Measurements from ENCODE around the gene EIF5B. TPM values are rescaled to one million over a fixed set of nuclear protein-coding genes. Genes with fewer than 3 reads are reported as not detected.
"Not testable (repeated sequence)": the region's sequence is repeated elsewhere in the genome, so short reads cannot be mapped to it uniquely, and the experiment has no call there.

EIF5B gene
- total RNA-seq, 1 experiment from 2014 or later, result 78.7 TPM

DNA sequence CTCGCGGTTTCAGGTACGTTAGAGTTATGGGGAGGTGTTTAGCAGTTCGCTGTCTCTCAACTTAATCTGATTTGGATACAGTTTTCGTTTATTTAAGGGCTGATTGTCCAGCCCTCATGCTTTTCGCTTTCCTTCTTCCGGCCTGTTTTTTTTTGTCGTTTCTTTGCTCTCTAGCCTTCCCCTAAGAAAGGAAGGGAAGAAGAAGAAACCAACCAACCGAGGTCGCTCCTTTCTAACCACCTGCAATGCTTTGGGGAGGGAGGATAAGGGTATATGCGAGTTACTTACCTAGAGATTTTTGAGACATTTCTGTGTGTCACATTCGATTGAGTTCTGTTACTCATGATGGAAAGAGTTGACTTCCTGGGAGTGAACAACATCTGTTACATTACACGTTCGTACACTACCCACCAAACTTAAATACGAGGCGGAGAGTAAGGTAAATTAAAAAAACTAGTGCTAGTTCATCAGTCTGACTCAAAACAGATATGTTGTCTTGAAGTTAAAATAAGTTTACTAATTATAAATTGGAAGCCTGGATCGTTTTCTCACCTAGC lies 918 bp downstream of the EIF5B start:
- H3K4me3 ChIP-seq (ENCODE audit: low read depth, low read length, poor library complexity, severe bottlenecking), result peak overlapping the region; percentile 71
- TF ChIP-seq EZH2 (IDR thresholded peaks at IDR 0.05; ENCODE audit: borderline replicate concordance, low read depth, low read length, poor library complexity, severe bottlenecking), result no peak
- TF ChIP-seq, protein P1, sequence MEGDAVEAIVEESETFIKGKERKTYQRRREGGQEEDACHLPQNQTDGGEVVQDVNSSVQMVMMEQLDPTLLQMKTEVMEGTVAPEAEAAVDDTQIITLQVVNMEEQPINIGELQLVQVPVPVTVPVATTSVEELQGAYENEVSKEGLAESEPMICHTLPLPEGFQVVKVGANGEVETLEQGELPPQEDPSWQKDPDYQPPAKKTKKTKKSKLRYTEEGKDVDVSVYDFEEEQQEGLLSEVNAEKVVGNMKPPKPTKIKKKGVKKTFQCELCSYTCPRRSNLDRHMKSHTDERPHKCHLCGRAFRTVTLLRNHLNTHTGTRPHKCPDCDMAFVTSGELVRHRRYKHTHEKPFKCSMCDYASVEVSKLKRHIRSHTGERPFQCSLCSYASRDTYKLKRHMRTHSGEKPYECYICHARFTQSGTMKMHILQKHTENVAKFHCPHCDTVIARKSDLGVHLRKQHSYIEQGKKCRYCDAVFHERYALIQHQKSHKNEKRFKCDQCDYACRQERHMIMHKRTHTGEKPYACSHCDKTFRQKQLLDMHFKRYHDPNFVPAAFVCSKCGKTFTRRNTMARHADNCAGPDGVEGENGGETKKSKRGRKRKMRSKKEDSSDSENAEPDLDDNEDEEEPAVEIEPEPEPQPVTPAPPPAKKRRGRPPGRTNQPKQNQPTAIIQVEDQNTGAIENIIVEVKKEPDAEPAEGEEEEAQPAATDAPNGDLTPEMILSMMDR (conservative IDR thresholded peaks at IDR 0.05; ENCODE audit: low read depth, low read length), result no peak
- no peaks in the 10 kb centered on the region for H3K36me3 ChIP-seq (ENCODE audit: insufficient read depth, low read length, poor library complexity, severe bottlenecking)
- peak; percentile 4 for DNase-seq (ENCODE audit: low spot score)
- no peaks in the 10 kb centered on the region for H3K27me3 ChIP-seq (replicated peaks; ENCODE audit: insufficient read depth, low read depth, low read length, poor library complexity)
- BruUV-seq (replicated peaks), result TSS peak; percentile 52
- H3K9me3 ChIP-seq (ENCODE audit: low read depth, low read length, poor library complexity, severe bottlenecking), result no peaks in the 10 kb centered on the region
- H3K4me1 ChIP-seq (ENCODE audit: insufficient read depth, low read length, poor library complexity, severe bottlenecking), result no peaks in the 10 kb centered on the region
- intact Hi-C loops (cut with micrococcal nuclease; ENCODE audit: unreplicated experiment), result no loop called here
- POLR2A ChIA-PET (ENCODE audit: low non-redundant PET), result no interaction called here
- peak overlapping the region; percentile 86 for H3K27ac ChIP-seq (ENCODE audit: low read depth, low read length, poor library complexity, severe bottlenecking)
- CTCF ChIA-PET, result interaction anchor here (1.8 kb wide), 1 partner anchor 152 kb away, joined by 6 read pairs; the partner anchor contains the start of gene REV1

DNA sequence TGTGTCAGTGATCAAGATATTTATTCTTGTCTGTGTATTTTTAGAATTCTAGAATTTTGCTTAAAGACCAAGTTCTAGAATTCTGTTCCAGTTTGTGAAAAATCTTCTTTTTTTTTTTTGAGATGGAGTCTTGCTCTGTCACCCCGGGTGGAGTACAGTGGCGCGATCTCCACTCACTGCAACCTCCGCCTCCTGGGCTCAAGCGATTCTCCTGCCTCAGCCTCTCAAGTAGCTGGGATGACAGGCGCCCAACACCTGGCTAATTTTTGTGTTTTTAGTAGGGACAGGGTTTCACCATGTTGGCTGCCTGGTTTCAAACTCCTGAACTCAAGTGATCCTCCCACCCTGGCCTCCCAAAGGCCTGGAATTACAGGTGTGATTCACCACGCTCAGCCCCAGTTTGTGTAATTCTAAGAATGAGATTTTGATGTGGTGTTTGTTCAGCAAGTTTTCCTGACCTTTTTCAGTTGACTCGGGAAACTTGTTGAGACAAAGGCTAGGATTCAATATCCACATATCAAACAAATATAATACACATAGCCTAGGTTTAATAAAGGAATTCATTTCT lies 3.6 kb downstream of the EIF5B start:
- BruUV-seq (replicated peaks), result no TSS peak
- no peaks in the 10 kb centered on the region for H3K4me1 ChIP-seq (ENCODE audit: insufficient read depth, low read length, poor library complexity, severe bottlenecking)
- no peak overlapping the region for H3K4me3 ChIP-seq (ENCODE audit: low read depth, low read length, poor library complexity, severe bottlenecking)
- ChIA-PET POLR2A (ENCODE audit: low non-redundant PET) (no interaction called here), CTCF (interaction anchor here (0.7 kb wide), 1 partner anchor 446 kb away, joined by 7 read pairs; no protein-coding TSS in a partner anchor)
- intact Hi-C loops (cut with micrococcal nuclease; ENCODE audit: unreplicated experiment), result no loop called here
- H3K36me3 ChIP-seq (ENCODE audit: insufficient read depth, low read length, poor library complexity, severe bottlenecking), result no peaks in the 10 kb centered on the region
- DNase-seq (ENCODE audit: low spot score), result no peak
- H3K9me3 ChIP-seq (ENCODE audit: low read depth, low read length, poor library complexity, severe bottlenecking), result no peaks in the 10 kb centered on the region
- H3K27ac ChIP-seq (ENCODE audit: low read depth, low read length, poor library complexity, severe bottlenecking), result no peak overlapping the region
- TF ChIP-seq EZH2 (IDR thresholded peaks at IDR 0.05; ENCODE audit: borderline replicate concordance, low read depth, low read length, poor library complexity, severe bottlenecking), result no peak
- TF ChIP-seq, protein P1 (conservative IDR thresholded peaks at IDR 0.05; ENCODE audit: low read depth, low read length), result no peak
- no peaks in the 10 kb centered on the region for H3K27me3 ChIP-seq (replicated peaks; ENCODE audit: insufficient read depth, low read depth, low read length, poor library complexity)

DNA sequence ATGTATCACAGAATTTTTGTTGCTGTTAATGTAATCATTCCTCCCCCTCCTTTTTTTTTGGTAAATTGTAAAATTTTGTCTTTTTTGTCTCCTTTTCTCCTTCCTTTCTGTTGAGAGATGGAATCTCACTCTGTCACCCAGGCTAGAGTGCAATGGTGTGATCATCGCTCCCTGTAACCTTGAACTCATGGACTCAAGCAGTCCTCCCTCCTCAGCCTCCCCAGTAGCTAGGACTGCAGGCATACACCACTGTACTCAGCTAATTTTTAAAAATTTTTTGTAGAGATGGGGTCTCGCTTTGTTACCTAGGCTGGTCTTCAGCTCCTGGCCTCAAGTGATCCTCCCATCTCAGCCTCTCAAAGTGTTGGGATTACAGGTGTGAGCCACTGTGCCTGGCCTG lies 5.3 kb downstream of the EIF5B start:
- intact Hi-C loops (cut with micrococcal nuclease; ENCODE audit: unreplicated experiment), result no loop called here
- H3K4me1 ChIP-seq (ENCODE audit: insufficient read depth, low read length, poor library complexity, severe bottlenecking), result no peaks in the 10 kb centered on the region
- H3K27ac ChIP-seq (ENCODE audit: low read depth, low read length, poor library complexity, severe bottlenecking), result no peak overlapping the region
- ChIA-PET POLR2A (ENCODE audit: low non-redundant PET) (no interaction called here), CTCF (no interaction called here)
- H3K4me3 ChIP-seq (ENCODE audit: low read depth, low read length, poor library complexity, severe bottlenecking), result no peak overlapping the region
- no TSS peak for BruUV-seq (replicated peaks)
- no peak for TF ChIP-seq EZH2 (IDR thresholded peaks at IDR 0.05; ENCODE audit: borderline replicate concordance, low read depth, low read length, poor library complexity, severe bottlenecking)
- TF ChIP-seq, protein P1 (conservative IDR thresholded peaks at IDR 0.05; ENCODE audit: low read depth, low read length), result no peak
- no peaks in the 10 kb centered on the region for H3K27me3 ChIP-seq (replicated peaks; ENCODE audit: insufficient read depth, low read depth, low read length, poor library complexity)
- no peaks in the 10 kb centered on the region for H3K36me3 ChIP-seq (ENCODE audit: insufficient read depth, low read length, poor library complexity, severe bottlenecking)
- H3K9me3 ChIP-seq (ENCODE audit: low read depth, low read length, poor library complexity, severe bottlenecking), result no peaks in the 10 kb centered on the region
- no peak for DNase-seq (ENCODE audit: low spot score)

DNA sequence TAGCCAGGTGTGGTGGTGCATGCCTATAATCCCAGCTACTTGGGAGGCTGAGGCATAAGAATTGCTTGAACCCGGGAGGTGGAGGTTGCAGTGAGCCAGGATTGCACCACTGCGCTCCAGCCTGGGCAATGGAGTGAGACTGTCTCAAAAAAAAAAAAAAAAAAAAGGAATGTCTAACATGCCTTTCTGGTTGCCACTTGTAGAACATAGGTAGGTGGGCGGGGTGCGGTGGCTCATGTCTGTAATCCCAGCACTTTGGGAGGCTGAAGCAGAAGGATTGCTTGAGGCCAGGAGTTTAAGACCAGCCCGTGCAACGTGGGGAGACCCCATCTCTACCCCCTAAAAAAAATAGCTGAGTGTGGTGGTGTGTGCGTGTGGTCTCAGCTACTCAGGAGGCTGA lies 8.3 kb downstream of the EIF5B start:
- POLR2A ChIA-PET (ENCODE audit: low non-redundant PET); BruUV-seq (replicated peaks); H3K4me3 ChIP-seq (ENCODE audit: low read depth, low read length, poor library complexity, severe bottlenecking); H3K4me1 ChIP-seq (ENCODE audit: insufficient read depth, low read length, poor library complexity, severe bottlenecking); H3K36me3 ChIP-seq (ENCODE audit: insufficient read depth, low read length, poor library complexity, severe bottlenecking); DNase-seq (ENCODE audit: low spot score); CTCF ChIA-PET; H3K27me3 ChIP-seq (replicated peaks; ENCODE audit: insufficient read depth, low read depth, low read length, poor library complexity); H3K9me3 ChIP-seq (ENCODE audit: low read depth, low read length, poor library complexity, severe bottlenecking); H3K27ac ChIP-seq (ENCODE audit: low read depth, low read length, poor library complexity, severe bottlenecking); intact Hi-C loops (cut with micrococcal nuclease; ENCODE audit: unreplicated experiment): not testable (repeated sequence)
